NCI-H82 treated with DMSO at 0.1 percent for 48 hours (cell line): ENCODE measurements around the gene NUDCD3.
"Not testable (repeated sequence)": the region's sequence is repeated elsewhere in the genome, so short reads cannot be mapped to it uniquely, and the experiment has no call there.

Experiments used
- DNase-seq: peaks from one replicate; lab custom pipeline; 2025; ENCODE audit not compliant: unreplicated experiment; lab: John Stamatoyannopoulos, UW

The NUDCD3 gene

GRCh38 chr7:44449584-44449928 is 40.9 kb downstream of the NUDCD3 start:
- no peak for DNase-seq

GRCh38 chr7:44448922-44449583 is 41.4 kb downstream of the NUDCD3 start:
- DNase-seq: no peak

- no peak for DNase-seq
Observed at GRCh38 chr7:44447874-44448425, 42.5 kb downstream of the NUDCD3 start.

GRCh38 chr7:44445986-44446671 is 44.3 kb downstream of the NUDCD3 start:
- no peak for DNase-seq

GRCh38 chr7:44441079-44441478 is 49.4 kb downstream of the NUDCD3 start:
- DNase-seq: no peak

GRCh38 chr7:44440577-44441078 is 49.8 kb downstream of the NUDCD3 start:
- DNase-seq: no peak

- no peak for DNase-seq
Observed at GRCh38 chr7:44439926-44440325, 50.5 kb downstream of the NUDCD3 start.

- DNase-seq: no peak
Observed at GRCh38 chr7:44438816-44439215, 51.6 kb downstream of the NUDCD3 start.

GRCh38 chr7:44434201-44434600 is 56.3 kb downstream of the NUDCD3 start:
- DNase-seq: no peak

GRCh38 chr7:44433255-44434022 is 57.0 kb downstream of the NUDCD3 start:
- no peak for DNase-seq

- DNase-seq: no peak
Observed at GRCh38 chr7:44432381-44432977, 58.0 kb downstream of the NUDCD3 start.

- no peak for DNase-seq
Observed at GRCh38 chr7:44431091-44431608, 59.3 kb downstream of the NUDCD3 start.

GRCh38 chr7:44430054-44430453 is 60.4 kb downstream of the NUDCD3 start:
- DNase-seq: no peak

- not testable (repeated sequence) for DNase-seq
Observed at GRCh38 chr7:44424762-44425161, 65.7 kb downstream of the NUDCD3 start.

- no peak for DNase-seq
Observed at GRCh38 chr7:44416941-44417340, 73.5 kb downstream of the NUDCD3 start.

- no peak for DNase-seq
Observed at GRCh38 chr7:44415510-44415909, 74.9 kb downstream of the NUDCD3 start.

- DNase-seq: no peak
Observed at GRCh38 chr7:44415047-44415446, 75.4 kb downstream of the NUDCD3 start.

GRCh38 chr7:44411306-44411705 is 79.2 kb downstream of the NUDCD3 start:
- DNase-seq: no peak

GRCh38 chr7:44408596-44408995 is 81.9 kb downstream of the NUDCD3 start:
- DNase-seq: no peak

GRCh38 chr7:44403775-44404174 is 86.7 kb downstream of the NUDCD3 start:
- no peak for DNase-seq

GRCh38 chr7:44403176-44403759 is 87.2 kb downstream of the NUDCD3 start:
- DNase-seq: no peak
